ENCODE measurements around the gene ADAD2.

Gene ADAD2

GRCh38 chr16:84198401-84198800, 7.4 kb downstream of the ADAD2 start (continued):
- TF ChIP-seq TSHZ2 (CRISPR knock-in tag; IDR thresholded peaks at IDR 0.05), result no peak
- no peak for TF ChIP-seq PPARA (CRISPR knock-in tag; IDR thresholded peaks at IDR 0.05; ENCODE audit: borderline replicate concordance)
- TF ChIP-seq RARB (CRISPR knock-in tag; IDR thresholded peaks at IDR 0.05), result no peak
- no peak for TF ChIP-seq ZC3H10 (CRISPR knock-in tag; IDR thresholded peaks at IDR 0.05)
- no peak for TF ChIP-seq ZNF70 (CRISPR knock-in tag; IDR thresholded peaks at IDR 0.05)
- TF ChIP-seq ZFP3 (CRISPR knock-in tag; IDR thresholded peaks at IDR 0.05), result no peak
- TF ChIP-seq SNAI2 (CRISPR knock-in tag; IDR thresholded peaks at IDR 0.05), result no peak
- TF ChIP-seq ISL1 (CRISPR knock-in tag; IDR thresholded peaks at IDR 0.05), result no peak
- no peak for TF ChIP-seq PATZ1 (CRISPR knock-in tag; IDR thresholded peaks at IDR 0.05; ENCODE audit: borderline replicate concordance)
- TF ChIP-seq CSRNP3 (CRISPR knock-in tag; IDR thresholded peaks at IDR 0.05), result no peak
- no peak for TF ChIP-seq OSR1 (CRISPR knock-in tag; IDR thresholded peaks at IDR 0.05)

GRCh38 chr16:84199097-84199496, 8.1 kb downstream of the ADAD2 start:
- ATAC-seq, result no peak
- no peak for TF ChIP-seq POU6F1 (CRISPR knock-in tag; IDR thresholded peaks at IDR 0.05; ENCODE audit: borderline replicate concordance, low read depth)
- no peak for TF ChIP-seq TOX (CRISPR knock-in tag; IDR thresholded peaks at IDR 0.05; ENCODE audit: borderline replicate concordance)
- TF ChIP-seq GLIS3 (CRISPR knock-in tag; IDR thresholded peaks at IDR 0.05), result no peak
- TF ChIP-seq CSRNP3 (CRISPR knock-in tag; IDR thresholded peaks at IDR 0.05), result no peak
- TF ChIP-seq ZNF70 (CRISPR knock-in tag; IDR thresholded peaks at IDR 0.05), result no peak
- TF ChIP-seq RARB (CRISPR knock-in tag; IDR thresholded peaks at IDR 0.05), result no peak
- no peak for TF ChIP-seq ISL1 (CRISPR knock-in tag; IDR thresholded peaks at IDR 0.05)
- TF ChIP-seq TSHZ2 (CRISPR knock-in tag; IDR thresholded peaks at IDR 0.05), result no peak
- TF ChIP-seq ZFP3 (CRISPR knock-in tag; IDR thresholded peaks at IDR 0.05), result no peak
- TF ChIP-seq ZC3H10 (CRISPR knock-in tag; IDR thresholded peaks at IDR 0.05), result no peak
- no peak for TF ChIP-seq BACH2 (CRISPR knock-in tag; IDR thresholded peaks at IDR 0.05; ENCODE audit: borderline replicate concordance)
- TF ChIP-seq ZFP30 (CRISPR knock-in tag; IDR thresholded peaks at IDR 0.05), result no peak
- no peak for TF ChIP-seq CREB5 (CRISPR knock-in tag; IDR thresholded peaks at IDR 0.05; ENCODE audit: low read depth)
- TF ChIP-seq ESRRG (CRISPR knock-in tag; IDR thresholded peaks at IDR 0.05), result no peak
- TF ChIP-seq TCF4 (CRISPR knock-in tag; IDR thresholded peaks at IDR 0.05; ENCODE audit: borderline replicate concordance), result no peak
